GM10266 (cell line): ENCODE measurements around the gene C6orf15.

Experiments used
- DNase-seq: peaks from one replicate; pipeline ENCODE4 v3.0.0; 2012; ENCODE audit errors: extremely low spot score
- TF ChIP-seq, protein P1 (sequence below): IDR thresholded peaks from 2 replicates; pipeline ENCODE4 v1.5.1; 2012; ENCODE audit warnings: mild to moderate bottlenecking, low read depth; ENCODE audit not compliant: control insufficient read depth, insufficient read depth; ENCODE audit errors: missing control alignments

Gene C6orf15

GRCh38 chr6:31114970-31115849 is 2.8 kb upstream of the C6orf15 start:
- DNase-seq = no peak
- TF ChIP-seq, protein P1, sequence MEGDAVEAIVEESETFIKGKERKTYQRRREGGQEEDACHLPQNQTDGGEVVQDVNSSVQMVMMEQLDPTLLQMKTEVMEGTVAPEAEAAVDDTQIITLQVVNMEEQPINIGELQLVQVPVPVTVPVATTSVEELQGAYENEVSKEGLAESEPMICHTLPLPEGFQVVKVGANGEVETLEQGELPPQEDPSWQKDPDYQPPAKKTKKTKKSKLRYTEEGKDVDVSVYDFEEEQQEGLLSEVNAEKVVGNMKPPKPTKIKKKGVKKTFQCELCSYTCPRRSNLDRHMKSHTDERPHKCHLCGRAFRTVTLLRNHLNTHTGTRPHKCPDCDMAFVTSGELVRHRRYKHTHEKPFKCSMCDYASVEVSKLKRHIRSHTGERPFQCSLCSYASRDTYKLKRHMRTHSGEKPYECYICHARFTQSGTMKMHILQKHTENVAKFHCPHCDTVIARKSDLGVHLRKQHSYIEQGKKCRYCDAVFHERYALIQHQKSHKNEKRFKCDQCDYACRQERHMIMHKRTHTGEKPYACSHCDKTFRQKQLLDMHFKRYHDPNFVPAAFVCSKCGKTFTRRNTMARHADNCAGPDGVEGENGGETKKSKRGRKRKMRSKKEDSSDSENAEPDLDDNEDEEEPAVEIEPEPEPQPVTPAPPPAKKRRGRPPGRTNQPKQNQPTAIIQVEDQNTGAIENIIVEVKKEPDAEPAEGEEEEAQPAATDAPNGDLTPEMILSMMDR = no peak

GRCh38 chr6:31114541-31114878 is 2.1 kb upstream of the C6orf15 start, which contains the start of gene PSORS1C1:
PSORS1C1 (plus strand) TSS chr6:31114800; CDS start chr6:31129633, 14,833 bp downstream.
- TF ChIP-seq, protein P1 = no peak
- no peak for DNase-seq

DNA sequence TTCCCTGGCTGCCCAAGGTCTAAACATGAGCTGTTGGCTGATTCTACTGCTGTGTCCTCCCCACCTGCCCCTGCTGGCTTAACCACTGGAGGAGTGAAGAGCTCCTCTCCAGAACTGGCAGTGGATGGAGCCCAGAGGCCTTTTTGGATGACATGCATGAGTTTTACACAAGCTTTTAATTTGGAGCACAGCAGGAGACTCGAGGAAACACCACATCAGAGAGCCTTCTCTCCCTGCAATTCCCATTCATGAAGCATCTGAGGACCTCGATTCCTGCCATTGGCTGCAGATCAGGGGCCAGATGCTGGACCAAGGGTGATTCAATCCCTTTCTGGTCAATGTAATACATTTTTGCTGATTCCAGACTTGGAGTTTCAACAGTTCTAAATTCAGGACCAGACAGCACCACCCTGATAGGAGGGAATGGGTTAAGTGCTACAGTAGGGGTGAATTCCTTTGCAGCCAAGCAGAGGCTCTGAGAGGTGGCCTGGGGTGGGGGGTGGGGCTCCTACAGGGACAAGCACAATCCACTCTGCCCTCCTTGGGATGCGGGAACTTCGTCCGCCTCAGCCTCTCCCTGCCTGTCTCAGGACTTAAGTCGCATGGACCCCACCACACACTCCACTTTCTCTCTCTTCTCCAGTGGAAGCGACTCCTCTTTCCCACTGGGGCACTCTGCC is 1.6 kb upstream of the C6orf15 start:
- TF ChIP-seq, protein P1 = no peak
- no peak for DNase-seq

- TF ChIP-seq, protein P1 = no peak
- no peak for DNase-seq
Measured at GRCh38 chr6:31111712-31112111, 663 bp downstream of the C6orf15 start.

DNA sequence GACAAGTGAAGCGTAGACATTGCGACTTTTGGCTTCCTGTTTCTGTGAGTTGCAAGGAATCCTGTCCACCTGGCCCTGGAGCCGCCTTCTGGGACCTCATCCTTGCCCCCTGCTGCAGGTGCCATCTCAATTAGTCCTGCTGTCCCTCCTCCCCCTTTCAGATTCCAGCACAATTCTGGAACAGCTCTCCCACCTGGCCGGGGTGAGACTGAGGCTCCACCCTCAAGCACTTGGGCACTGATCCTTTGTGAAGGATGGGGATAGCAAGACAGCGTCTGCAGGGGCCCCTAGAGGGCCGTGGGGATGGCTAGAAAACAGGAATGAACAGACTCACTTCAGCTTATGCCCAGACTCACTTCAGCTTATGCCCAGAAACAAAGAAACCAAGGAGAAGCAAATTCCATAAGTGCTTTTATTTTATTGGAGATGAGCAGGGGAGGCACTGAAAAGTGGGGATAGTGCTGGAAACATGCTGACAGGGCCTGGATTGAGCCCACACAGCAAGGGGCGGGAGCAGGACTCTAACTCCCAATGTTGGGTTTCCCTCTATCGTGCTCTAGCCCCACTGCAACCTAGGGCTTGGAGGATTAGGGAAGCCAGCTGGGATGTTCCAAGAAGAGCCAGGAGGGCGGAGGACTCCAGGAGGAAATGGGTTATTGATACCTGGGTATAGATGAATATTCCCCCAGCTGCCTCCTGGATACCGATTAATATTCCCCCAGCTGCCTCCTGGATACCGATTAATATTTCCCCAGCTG is 1.4 kb downstream of the C6orf15 start:
- no peak for DNase-seq
- TF ChIP-seq, protein P1 = no peak

DNA sequence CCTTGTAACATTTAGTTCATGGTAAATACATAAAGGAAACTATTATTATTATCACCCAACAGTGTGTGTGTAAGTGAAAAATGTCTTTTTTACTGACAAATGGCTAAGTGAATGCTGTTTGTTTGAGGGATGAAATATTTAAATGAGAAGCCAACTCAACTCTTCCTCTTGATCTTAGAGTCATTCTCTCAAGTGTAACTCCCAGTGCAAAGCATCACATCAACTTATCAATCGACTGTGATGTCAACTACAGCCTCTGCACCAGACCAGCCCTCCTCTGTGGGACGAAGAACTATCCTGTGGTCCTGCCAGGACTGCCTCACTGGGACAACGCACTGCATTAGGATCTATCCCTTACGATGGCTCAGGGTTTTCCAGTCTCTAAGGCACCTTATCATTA is 5.3 kb downstream of the C6orf15 start:
- DNase-seq = no peak
- TF ChIP-seq, protein P1 = no peak
